ENCODE measurements around the gene TP53I3. TPM values are rescaled to one million over a fixed set of nuclear protein-coding genes. Genes with fewer than 3 reads are reported as not detected.

Gene TP53I3
- total RNA-seq, 2 experiments from 2014 or later: 0.38 to 0.82 TPM

DNA sequence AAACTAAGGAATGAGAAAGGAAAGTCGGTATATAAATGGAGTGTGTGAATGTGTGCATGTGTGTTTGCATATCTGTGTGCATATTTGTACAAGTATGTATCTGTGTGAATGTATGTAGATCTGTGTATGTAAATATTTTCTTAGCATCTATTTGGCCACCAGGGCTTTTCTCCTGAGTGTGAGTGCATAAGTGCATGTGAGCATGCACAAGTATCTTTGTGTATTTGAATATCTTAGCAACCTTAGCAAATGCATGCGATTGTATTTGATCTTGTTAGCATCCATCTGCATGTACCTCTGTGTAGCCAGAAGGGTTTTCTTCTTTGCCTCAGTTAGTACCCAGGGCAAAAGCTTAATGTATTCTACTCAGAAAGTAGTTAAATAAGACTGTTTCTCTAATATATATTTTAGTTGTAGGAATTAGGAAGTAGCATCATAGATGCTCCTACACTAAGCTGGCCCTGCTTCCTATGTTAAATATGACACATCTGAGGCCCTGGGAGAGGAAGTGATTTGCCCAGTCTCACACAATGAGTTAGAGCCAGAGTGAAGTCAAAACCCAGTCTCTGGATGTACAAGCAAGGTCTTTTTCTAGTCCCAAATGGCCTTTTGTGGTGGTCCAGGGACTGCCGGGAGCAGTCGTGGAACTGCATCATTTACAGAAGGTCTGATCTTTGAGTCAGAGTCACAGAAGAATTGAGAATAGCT lies 25.9 kb downstream of the TP53I3 start:
- no TSS peak for BruUV-seq (replicated peaks)
- Histone ChIP-seq H3K79me2 (ENCODE audit: insufficient read depth, low read depth, low read length) (no peaks in the 10 kb centered on the region), H3K9me3 (ENCODE audit: low read length) (no peaks in the 10 kb centered on the region), H3K4me1 (ENCODE audit: insufficient read depth, low read length, poor library complexity, severe bottlenecking) (no peaks in the 10 kb centered on the region), H3K4me3 (ENCODE audit: low read depth, low read length, poor library complexity, severe bottlenecking) (no peak overlapping the region), H3K4me2 (ENCODE audit: low read length) (no peak overlapping the region), H4K20me1 (ENCODE audit: insufficient read depth, low read length) (no peaks in the 10 kb centered on the region), H2AFZ (ENCODE audit: low read length) (no peak overlapping the region; the same call in 1 of the 2 replicates), H3K9me2 (ENCODE audit: insufficient read depth, low read length) (no peaks in the 10 kb centered on the region), H3K27ac (ENCODE audit: low read depth, low read length, poor library complexity, severe bottlenecking) (no peak overlapping the region), H3K36me3 (ENCODE audit: insufficient read depth, low read length) (no peaks in the 10 kb centered on the region)
- no peak for DNase-seq (ENCODE audit: low spot score)
- CTCF ChIA-PET (ENCODE audit: unreplicated experiment): interaction anchor here (1.1 kb wide), 1 partner anchor 12 kb away, joined by 3 read pairs; the partner anchor contains the start of gene WDCP
- intact Hi-C loops (cut with micrococcal nuclease; ENCODE audit: unreplicated experiment): no loop called here
- no peak for TF ChIP-seq EZH2phosphoT487 (IDR thresholded peaks at IDR 0.05; ENCODE audit: borderline replicate concordance, low read depth, low read length)
- TF ChIP-seq CTCF (conservative IDR thresholded peaks at IDR 0.05; ENCODE audit: low read length): no peak
- POLR2A ChIA-PET: interaction anchor here (1.6 kb wide), 1 partner anchor 11 kb away, joined by 9 read pairs; the partner anchor contains the start of gene WDCP

- TF ChIP-seq EZH2phosphoT487 (IDR thresholded peaks at IDR 0.05; ENCODE audit: borderline replicate concordance, low read depth, low read length): no peak
- Histone ChIP-seq H3K36me3 (ENCODE audit: insufficient read depth, low read length) (no peaks in the 10 kb centered on the region), H4K20me1 (ENCODE audit: insufficient read depth, low read length) (no peaks in the 10 kb centered on the region), H3K9me3 (ENCODE audit: low read length) (no peaks in the 10 kb centered on the region), H3K4me2 (ENCODE audit: low read length) (no peak overlapping the region), H3K4me3 (ENCODE audit: low read depth, low read length, poor library complexity, severe bottlenecking) (no peak overlapping the region), H2AFZ (ENCODE audit: low read length) (no peak overlapping the region), H3K4me1 (ENCODE audit: insufficient read depth, low read length, poor library complexity, severe bottlenecking) (no peaks in the 10 kb centered on the region), H3K27ac (ENCODE audit: low read depth, low read length, poor library complexity, severe bottlenecking) (no peak overlapping the region), H3K79me2 (ENCODE audit: insufficient read depth, low read depth, low read length) (no peaks in the 10 kb centered on the region), H3K9me2 (ENCODE audit: insufficient read depth, low read length) (no peaks in the 10 kb centered on the region)
- DNase-seq (ENCODE audit: low spot score): no peak
- intact Hi-C loops (cut with micrococcal nuclease; ENCODE audit: unreplicated experiment): no loop called here
- ChIA-PET POLR2A (interaction anchor here (1.1 kb wide), 1 partner anchor 231 kb away, joined by 5 read pairs; no protein-coding TSS in a partner anchor), CTCF (ENCODE audit: unreplicated experiment) (no interaction called here)
- BruUV-seq (replicated peaks): no TSS peak
These were observed 28.9 kb downstream of the TP53I3 start for GRCh38 chr2:24055750-24056149.

GRCh38 chr2:24054366-24055010 lies 30.1 kb downstream of the TP53I3 start:
- no peak overlapping the region for H3K27ac ChIP-seq (ENCODE audit: low read depth, low read length, poor library complexity, severe bottlenecking)
- no peak for DNase-seq (ENCODE audit: low spot score)
- no peaks in the 10 kb centered on the region for H3K79me2 ChIP-seq (ENCODE audit: insufficient read depth, low read depth, low read length)
- POLR2A ChIA-PET: interaction anchor here (1.1 kb wide), 1 partner anchor 230 kb away, joined by 5 read pairs; no protein-coding TSS in a partner anchor
- no peaks in the 10 kb centered on the region for H3K4me1 ChIP-seq (ENCODE audit: insufficient read depth, low read length, poor library complexity, severe bottlenecking)
- H3K9me2 ChIP-seq (ENCODE audit: insufficient read depth, low read length): no peaks in the 10 kb centered on the region
- H2AFZ ChIP-seq (ENCODE audit: low read length): no peak overlapping the region
- no TSS peak for BruUV-seq (replicated peaks)
- no peak overlapping the region for H3K4me3 ChIP-seq (ENCODE audit: low read depth, low read length, poor library complexity, severe bottlenecking)
- H3K36me3 ChIP-seq (ENCODE audit: insufficient read depth, low read length): no peaks in the 10 kb centered on the region
- no peak for TF ChIP-seq CTCF (conservative IDR thresholded peaks at IDR 0.05; ENCODE audit: low read length)
- TF ChIP-seq EZH2phosphoT487 (IDR thresholded peaks at IDR 0.05; ENCODE audit: borderline replicate concordance, low read depth, low read length): no peak
- no peaks in the 10 kb centered on the region for H3K9me3 ChIP-seq (ENCODE audit: low read length)
- intact Hi-C loops (cut with micrococcal nuclease; ENCODE audit: unreplicated experiment): no loop called here
- H4K20me1 ChIP-seq (ENCODE audit: insufficient read depth, low read length): no peaks in the 10 kb centered on the region
- H3K4me2 ChIP-seq (ENCODE audit: low read length): no peak overlapping the region
- CTCF ChIA-PET (ENCODE audit: unreplicated experiment): no interaction called here
